ENCODE results near the gene RGPD8.
A peak's percentile ranks its signal among the peaks of the same experiment; 100 is the strongest.
"Not testable (repeated sequence)": the region's sequence is repeated elsewhere in the genome, so short reads cannot be mapped to it uniquely, and the experiment has no call there.

Gene RGPD8

DNA sequence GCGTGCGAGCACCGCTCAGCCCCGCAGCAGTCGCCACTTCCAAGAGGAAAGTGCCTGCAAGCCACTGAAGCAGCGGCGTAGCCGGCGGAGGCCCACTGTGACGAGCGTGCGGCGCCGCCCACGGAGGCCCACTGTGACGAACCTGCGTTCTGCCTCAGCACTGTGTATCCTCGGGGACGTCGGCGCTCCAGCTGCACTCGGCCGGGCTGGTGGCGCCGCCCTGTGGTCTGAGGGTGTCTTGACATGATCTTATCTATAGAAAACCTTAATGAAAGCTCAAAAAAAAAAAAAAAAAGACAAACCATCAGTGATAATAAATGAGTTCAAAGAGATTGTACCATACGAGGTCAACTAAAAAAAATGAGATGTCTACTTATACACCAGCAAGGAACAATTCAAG lies at the start of gene RGPD8:
TSS of gene RGPD8 (minus strand) at position 166 of the 400 bp plus-strand sequence. CDS start 192 bp downstream, outside the sequence.
- peak; percentile 20 for DNase-seq (ENCODE audit: low spot score)

- DNase-seq (ENCODE audit: low spot score) = peak; percentile 64
Observed at GRCh38 chr2:112483042-112483473, 49.6 kb upstream of the RGPD8 start.

DNA sequence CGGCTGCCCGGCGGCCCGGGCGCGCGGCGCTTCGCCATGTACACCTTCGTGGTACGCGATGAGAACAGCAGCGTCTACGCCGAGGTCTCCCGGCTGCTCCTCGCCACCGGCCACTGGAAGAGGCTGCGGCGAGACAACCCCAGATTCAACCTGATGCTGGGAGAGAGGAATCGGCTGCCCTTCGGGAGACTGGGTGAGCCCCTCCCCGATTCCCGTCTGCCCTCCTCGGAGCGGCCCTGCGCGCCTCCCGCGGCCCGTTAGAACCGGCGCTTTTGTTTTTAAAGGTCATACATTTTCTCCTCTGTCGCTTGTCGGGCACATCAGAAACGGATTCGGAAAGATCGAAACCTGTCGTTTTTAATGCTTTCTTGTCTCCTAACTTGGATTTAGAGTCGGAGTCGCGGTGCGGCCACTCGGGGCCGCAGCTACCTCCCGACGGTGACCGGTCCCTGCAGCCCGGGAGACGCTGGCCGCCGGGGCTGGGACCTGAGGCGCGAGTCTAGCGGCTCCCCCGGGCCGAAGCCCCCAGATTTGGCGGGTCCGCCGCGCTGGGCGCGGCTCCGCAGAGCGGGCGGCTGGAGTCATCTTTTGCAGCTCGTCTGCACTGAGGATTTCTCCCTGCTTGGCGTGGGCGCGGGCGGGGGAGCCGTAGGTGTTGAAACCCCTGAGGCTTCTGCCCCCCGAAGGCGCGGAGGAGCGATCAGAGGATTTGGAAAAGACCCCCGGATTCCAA lies 49.0 kb upstream of the RGPD8 start:
- DNase-seq (ENCODE audit: low spot score) = peak; percentile 46

DNA sequence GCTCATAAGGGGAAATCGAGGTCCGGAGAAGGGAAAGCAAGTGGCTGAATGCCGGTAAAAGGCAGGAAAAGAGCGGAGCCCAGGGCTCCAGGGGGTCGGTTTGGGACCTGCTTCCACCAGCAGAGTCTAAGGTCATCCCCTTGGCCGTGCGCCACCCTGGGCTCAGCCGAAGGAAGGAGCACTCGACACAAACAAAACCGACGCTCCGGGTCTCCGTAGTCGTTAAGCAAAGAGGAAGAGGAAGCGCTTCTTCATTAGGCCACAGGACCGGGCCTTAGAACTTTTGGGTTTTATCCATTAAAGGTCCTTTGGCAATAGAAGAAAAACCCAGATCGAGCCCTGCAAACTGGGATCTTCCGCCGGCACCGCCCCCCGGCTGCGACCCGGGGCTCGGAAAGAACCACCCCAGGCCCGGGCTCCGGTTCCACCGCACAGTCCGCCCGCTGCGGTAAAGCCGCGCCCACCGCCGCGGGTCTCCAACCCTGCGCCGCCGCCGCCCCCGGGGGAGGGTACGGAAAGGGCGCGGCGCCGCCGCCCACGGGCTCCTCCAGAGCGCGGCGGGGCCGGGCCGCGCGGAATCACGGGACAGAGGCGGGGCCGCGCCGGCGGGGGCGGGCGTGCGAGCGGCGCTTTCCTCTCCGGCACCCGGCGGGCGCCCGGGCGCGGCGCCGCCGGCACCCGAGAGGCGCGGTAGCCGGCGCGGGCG lies 48.2 kb upstream of the RGPD8 start, which contains the start of gene TTL:
TSS of gene TTL (plus strand) at position 629 of the 706 bp plus-strand sequence. CDS start 189 bp downstream, outside the sequence.
- peak; percentile 77 for DNase-seq (ENCODE audit: low spot score)

DNA sequence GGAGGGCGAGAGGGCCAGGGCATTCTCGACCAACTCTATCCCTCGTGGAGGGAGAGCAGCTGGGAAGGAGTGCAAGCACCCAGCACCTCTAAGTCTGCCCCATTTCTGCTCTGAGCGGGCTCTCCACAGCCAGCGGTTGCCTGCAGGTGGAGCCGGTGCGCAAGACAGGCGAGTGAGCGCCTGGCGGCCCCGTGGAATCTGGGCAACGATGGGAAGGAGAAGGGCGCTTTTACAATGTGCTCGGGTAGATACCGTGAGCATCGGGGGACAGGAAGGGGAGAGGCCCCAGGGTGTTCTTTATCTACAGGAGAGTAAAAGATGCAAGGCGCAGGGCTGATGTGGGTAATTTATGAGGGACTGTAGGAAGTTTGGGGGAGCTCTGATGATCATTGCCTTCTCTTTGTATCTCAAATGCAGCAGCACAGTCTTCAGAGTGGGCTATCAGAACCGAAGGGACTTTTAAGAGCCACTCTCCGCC lies 47.6 kb upstream of the RGPD8 start:
- peak; percentile 88 for DNase-seq (ENCODE audit: low spot score)

- no peak for DNase-seq (ENCODE audit: low spot score)
Observed at GRCh38 chr2:112480530-112481049, 47.1 kb upstream of the RGPD8 start.

GRCh38 chr2:112476434-112476833 lies 43.0 kb upstream of the RGPD8 start:
- DNase-seq (ENCODE audit: low spot score) = no peak

- DNase-seq (ENCODE audit: low spot score) = peak; percentile 69
Observed at GRCh38 chr2:112474844-112475486, 41.5 kb upstream of the RGPD8 start.

- no peak for DNase-seq (ENCODE audit: low spot score)
Observed at GRCh38 chr2:112472547-112473263, 39.3 kb upstream of the RGPD8 start.

DNA sequence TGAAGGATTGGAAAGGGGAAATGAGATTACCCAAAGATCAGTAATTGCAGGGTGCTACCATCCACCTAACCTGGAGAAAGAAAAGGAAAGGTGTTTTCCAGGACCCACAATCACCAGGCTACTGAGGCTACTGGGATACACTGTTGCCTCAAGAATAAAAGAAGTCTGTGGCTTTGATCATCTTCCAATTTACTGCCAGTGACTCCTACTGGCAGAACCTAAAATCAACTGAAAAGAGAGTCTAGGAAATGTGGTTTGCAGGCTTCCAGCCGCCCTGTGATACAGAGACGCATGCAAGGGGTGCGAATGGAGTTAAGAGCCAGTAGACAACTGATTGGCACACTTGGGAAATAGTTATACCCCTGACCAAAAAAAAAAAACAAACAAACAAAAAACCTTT lies 31.9 kb upstream of the RGPD8 start:
- peak; percentile 56 for DNase-seq (ENCODE audit: low spot score)

GRCh38 chr2:112463256-112463655 lies 29.8 kb upstream of the RGPD8 start:
- no peak for DNase-seq (ENCODE audit: low spot score)

DNA sequence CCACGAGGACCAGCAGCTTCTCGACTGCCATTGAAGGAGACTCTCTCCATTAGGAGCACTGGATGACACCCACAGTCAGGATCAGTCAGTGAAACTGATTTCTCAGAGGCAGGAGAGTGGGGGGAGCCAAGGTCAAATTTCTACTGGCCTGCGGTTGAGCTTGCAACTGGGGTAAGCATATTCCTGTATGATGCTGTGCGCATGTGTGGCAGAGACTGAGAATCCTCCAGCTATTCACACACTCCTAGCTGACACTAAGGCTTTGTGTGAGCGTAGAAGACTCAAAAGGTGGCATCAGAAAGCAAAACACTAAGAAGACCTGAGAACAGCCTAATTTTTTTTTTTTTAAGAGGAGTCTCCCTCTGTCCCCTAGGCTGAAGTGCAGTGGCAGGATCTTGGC lies 28.7 kb upstream of the RGPD8 start:
- no peak for DNase-seq (ENCODE audit: low spot score)

GRCh38 chr2:112459372-112459771 lies 25.9 kb upstream of the RGPD8 start:
- no peak for DNase-seq (ENCODE audit: low spot score)

GRCh38 chr2:112454586-112454985 lies 21.1 kb upstream of the RGPD8 start:
- no peak for DNase-seq (ENCODE audit: low spot score)

- DNase-seq (ENCODE audit: low spot score) = no peak
Observed at GRCh38 chr2:112451317-112451716, 17.9 kb upstream of the RGPD8 start.

DNA sequence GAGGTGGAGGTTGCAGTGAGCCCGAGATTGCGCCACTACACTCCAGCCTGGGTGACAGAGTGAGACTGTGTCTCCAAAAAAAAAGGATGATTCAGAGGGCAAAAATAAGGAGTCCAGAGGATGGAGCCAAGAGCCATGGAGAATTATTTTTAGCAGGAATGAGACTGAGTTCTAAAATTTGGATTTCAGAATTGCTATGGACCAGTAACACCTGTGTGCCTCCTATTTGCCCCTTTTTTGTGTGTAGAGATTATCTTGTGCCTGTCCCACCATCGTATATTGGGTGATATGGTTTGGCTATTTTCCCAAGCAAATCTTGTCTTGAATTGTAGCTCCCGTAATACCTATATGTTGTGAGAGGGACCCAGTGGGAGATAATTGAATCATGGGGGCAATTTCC lies 16.4 kb upstream of the RGPD8 start:
- no peak for DNase-seq (ENCODE audit: low spot score)

GRCh38 chr2:112444256-112444655 lies 10.8 kb upstream of the RGPD8 start:
- DNase-seq (ENCODE audit: low spot score) = not testable (repeated sequence)

- not testable (repeated sequence) for DNase-seq (ENCODE audit: low spot score)
Observed at GRCh38 chr2:112438603-112439261, 5.3 kb upstream of the RGPD8 start.

DNA sequence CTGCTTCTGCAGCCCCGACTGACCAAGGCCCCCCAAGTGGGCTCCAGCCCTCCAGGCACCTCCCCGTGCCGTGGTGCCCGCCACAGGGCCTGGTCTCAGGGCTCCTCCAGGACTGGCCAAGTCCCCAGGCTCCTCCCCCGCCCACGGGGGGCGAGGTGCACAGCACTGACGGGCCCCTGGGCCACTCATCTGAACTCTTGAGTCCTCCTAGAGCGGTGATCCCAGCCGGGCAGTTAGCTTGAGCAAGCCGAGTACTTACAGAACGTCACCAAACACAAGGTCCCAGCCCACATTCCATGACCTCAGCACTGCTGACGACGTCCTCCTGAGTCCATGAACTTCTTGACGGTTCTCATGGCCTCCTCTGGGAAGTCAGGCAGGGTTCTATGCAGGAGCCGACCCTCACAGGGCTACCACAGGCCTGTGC lies 4.0 kb upstream of the RGPD8 start:
- not testable (repeated sequence) for DNase-seq (ENCODE audit: low spot score)

DNA sequence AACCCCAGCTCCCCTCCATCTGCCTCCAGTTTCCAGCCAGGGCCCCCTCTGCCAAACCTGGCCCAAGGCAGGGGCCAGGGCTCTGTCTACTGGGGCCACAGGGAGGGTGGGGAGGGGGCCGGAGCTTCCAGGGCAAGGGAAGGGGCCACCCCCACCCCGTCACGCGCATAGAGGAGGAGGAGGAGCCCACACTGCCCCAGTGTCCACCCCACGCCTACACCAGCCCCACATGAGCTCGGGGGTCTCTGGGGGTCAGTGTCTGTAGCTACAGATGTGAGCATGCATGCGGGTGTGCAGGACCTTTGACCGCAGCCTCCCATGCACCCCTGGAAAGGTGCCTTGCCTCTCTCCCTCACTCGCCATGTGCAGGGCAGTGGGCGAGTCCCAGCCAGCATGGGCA lies 3.5 kb upstream of the RGPD8 start:
- not testable (repeated sequence) for DNase-seq (ENCODE audit: low spot score)
